Posterior cingulate gyrus (tissue), 11 donors: ENCODE measurements around the gene GPRC5B.
A peak's percentile ranks its signal among the peaks of the same experiment; 100 is the strongest.

Experiments used
- DNase-seq, 10 donors: peaks; one replicate each; pipeline versions ENCODE4 v3.0.0 to v3.0.0-alpha.2; 2020 to 2021; ENCODE audit warnings: mixed read lengths in 3 of 10
- intact Hi-C: fragments of 100-400 bp; cut with DNase I; formaldehyde crosslinking; loops from one replicate; pipeline ENCODE4 v1.15.1; 2023

GPRC5B gene

GRCh38 chr16:19853742-19854542 lies 30.7 kb downstream of the GPRC5B start:
- intact Hi-C loops: no loop called here
- peak in 2 of 10 donors; percentile 38 to 65 for DNase-seq

GRCh38 chr16:19853132-19853741 lies 31.4 kb downstream of the GPRC5B start:
- peak in 1 of 10 donors; percentile 2 for DNase-seq
- intact Hi-C loops: no loop called here

- intact Hi-C loops: no loop called here
- DNase-seq: peak; percentile 53 to 96 (median 72)
Measured at GRCh38 chr16:19851476-19851875, 33.2 kb downstream of the GPRC5B start.

GRCh38 chr16:19850131-19850817 lies 34.4 kb downstream of the GPRC5B start:
- DNase-seq: no peak
- intact Hi-C loops: no loop called here

GRCh38 chr16:19848756-19849155 lies 35.9 kb downstream of the GPRC5B start:
- intact Hi-C loops: no loop called here
- DNase-seq: no peak

GRCh38 chr16:19846436-19846835 lies 38.2 kb downstream of the GPRC5B start:
- intact Hi-C loops: no loop called here
- no peak for DNase-seq

GRCh38 chr16:19844945-19845641 lies 39.6 kb downstream of the GPRC5B start:
- no peak for DNase-seq
- intact Hi-C loops: no loop called here

- DNase-seq: no peak
- intact Hi-C loops: no loop called here
Measured at GRCh38 chr16:19843371-19843770, 41.3 kb downstream of the GPRC5B start.

GRCh38 chr16:19842426-19843157 lies 42.1 kb downstream of the GPRC5B start:
- intact Hi-C loops: no loop called here
- DNase-seq: no peak

GRCh38 chr16:19841184-19841583 lies 43.5 kb downstream of the GPRC5B start:
- intact Hi-C loops: no loop called here

GRCh38 chr16:19840524-19841110 lies 44.0 kb downstream of the GPRC5B start:
- DNase-seq: no peak
- intact Hi-C loops: no loop called here

More at GRCh38 chr16:19841184-19841583, 43.5 kb downstream of the GPRC5B start:
- DNase-seq: no peak

- no peak for DNase-seq
- intact Hi-C loops: no loop called here
Measured at GRCh38 chr16:19837984-19838707, 46.5 kb downstream of the GPRC5B start.

- intact Hi-C loops: no loop called here
- no peak for DNase-seq
Measured at GRCh38 chr16:19837331-19837980, 47.2 kb downstream of the GPRC5B start.

GRCh38 chr16:19835968-19836421 lies 48.7 kb downstream of the GPRC5B start:
- DNase-seq: no peak

GRCh38 chr16:19835196-19835595 lies 49.5 kb downstream of the GPRC5B start:
- no peak for DNase-seq
- intact Hi-C loops: no loop called here

More at GRCh38 chr16:19835968-19836421, 48.7 kb downstream of the GPRC5B start:
- intact Hi-C loops: no loop called here

GRCh38 chr16:19833581-19833980 lies 51.1 kb downstream of the GPRC5B start:
- intact Hi-C loops: no loop called here

GRCh38 chr16:19833176-19833575 lies 51.5 kb downstream of the GPRC5B start:
- intact Hi-C loops: no loop called here
- no peak for DNase-seq

More at GRCh38 chr16:19833581-19833980, 51.1 kb downstream of the GPRC5B start:
- no peak for DNase-seq

- no peak for DNase-seq
- intact Hi-C loops: no loop called here
Measured at GRCh38 chr16:19831678-19832077, 53.0 kb downstream of the GPRC5B start.
